ENCODE data around the gene CRNKL1.

Gene CRNKL1

DNA sequence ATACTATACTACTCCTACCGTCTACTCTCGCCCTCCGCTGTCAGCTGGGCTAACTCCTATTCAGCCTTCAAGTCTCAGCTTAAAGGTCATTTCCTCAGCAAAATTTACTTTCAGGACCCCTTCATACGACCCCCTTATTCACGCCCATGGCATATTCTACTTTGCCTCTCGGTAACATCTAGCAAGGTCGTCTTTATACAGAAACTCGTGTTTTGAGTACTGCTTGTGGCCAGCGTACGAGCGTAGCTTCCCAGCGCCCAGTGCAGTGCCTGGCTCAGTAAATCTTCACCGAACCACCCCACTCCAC is 546 bp downstream of the CRNKL1 start:
- peak overlapping the region; percentile 89 for H3K4me3 ChIP-seq (ENCODE audit: low read length)
- H3K36me3 ChIP-seq (ENCODE audit: control insufficient read depth, insufficient read depth, low read length, severe bottlenecking), result peaks cover 37% of the 10 kb centered on the region

DNA sequence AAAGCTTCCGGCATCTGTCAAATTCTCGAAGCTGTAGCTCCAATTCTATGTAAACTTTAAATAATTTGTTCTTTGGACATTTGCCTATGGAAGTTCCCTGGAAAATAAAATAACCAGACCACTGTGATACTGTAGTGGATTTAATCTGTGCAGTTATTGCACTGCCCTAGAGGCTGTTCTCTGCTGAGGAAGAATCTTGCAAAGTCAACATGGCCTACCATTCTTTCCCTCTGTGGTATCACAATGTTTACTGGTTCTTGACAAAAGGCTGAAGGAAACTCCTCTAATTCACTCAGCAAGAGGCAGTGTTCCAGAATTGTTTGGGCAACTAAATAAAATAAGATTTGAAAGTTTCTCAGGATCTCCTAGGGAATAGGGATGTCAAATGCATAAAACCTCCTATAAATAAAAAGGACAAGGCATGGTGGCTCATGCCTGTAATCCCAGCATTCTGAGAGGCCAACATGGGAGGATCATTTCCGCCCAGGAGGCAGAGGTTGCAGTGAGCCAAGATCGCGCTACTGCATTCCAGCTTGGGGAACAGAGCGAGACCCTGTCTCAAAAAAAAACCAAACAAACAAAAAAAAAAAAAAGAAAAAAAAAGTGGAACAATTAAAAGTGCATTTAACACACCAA is 12.4 kb downstream of the CRNKL1 start:
- H3K9ac ChIP-seq (ENCODE audit: low read length), result no peak overlapping the region
- peaks cover 100% of the 10 kb centered on the region for H3K36me3 ChIP-seq (ENCODE audit: control insufficient read depth, insufficient read depth, low read length, severe bottlenecking)
- no peak overlapping the region for H3K4me3 ChIP-seq (ENCODE audit: low read length)
- H3K27me3 ChIP-seq (replicated peaks; ENCODE audit: control insufficient read depth, insufficient read depth, low read length), result no peaks in the 10 kb centered on the region
- peaks cover 11% of the 10 kb centered on the region for H3K4me1 ChIP-seq (ENCODE audit: control insufficient read depth, insufficient read depth, low read length)
- DNase-seq (ENCODE audit: low read depth), result no peak
- H3K9me3 ChIP-seq (ENCODE audit: control insufficient read depth, low read length), result no peaks in the 10 kb centered on the region

More for the DNA sequence above, 546 bp downstream of the CRNKL1 start:
- H3K4me1 ChIP-seq (ENCODE audit: control insufficient read depth, insufficient read depth, low read length), result peaks cover 7% of the 10 kb centered on the region
- DNase-seq (ENCODE audit: low read depth), result no peak
- H3K27me3 ChIP-seq (replicated peaks; ENCODE audit: control insufficient read depth, insufficient read depth, low read length), result no peaks in the 10 kb centered on the region
- H3K9ac ChIP-seq (ENCODE audit: low read length), result peak overlapping the region; percentile 91
- no peaks in the 10 kb centered on the region for H3K9me3 ChIP-seq (ENCODE audit: control insufficient read depth, low read length)

DNA sequence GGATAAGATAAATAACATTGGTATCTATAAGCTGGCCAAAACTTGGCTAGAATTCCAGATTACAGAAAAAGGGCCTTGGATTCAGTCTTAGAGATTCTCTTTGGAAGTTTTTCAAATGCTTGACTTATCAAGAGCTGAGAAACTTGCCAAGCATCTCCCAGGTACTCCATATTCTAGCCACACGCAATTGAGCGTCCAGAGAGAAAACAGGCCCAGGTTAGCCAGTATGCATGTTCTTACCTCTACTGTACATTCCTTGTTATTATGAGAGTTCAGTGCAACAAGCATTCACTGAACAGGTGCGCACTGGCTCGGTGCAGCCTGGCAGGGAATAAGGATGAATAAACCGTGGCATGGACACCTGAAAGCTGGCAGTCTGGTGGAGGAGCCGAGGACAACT is 13.7 kb downstream of the CRNKL1 start:
- Histone ChIP-seq H3K4me3 (ENCODE audit: low read length) (no peak overlapping the region), H3K27me3 (replicated peaks; ENCODE audit: control insufficient read depth, insufficient read depth, low read length) (no peaks in the 10 kb centered on the region), H3K9ac (ENCODE audit: low read length) (peak overlapping the region; percentile 18), H3K4me1 (ENCODE audit: control insufficient read depth, insufficient read depth, low read length) (peaks cover 18% of the 10 kb centered on the region), H3K9me3 (ENCODE audit: control insufficient read depth, low read length) (no peaks in the 10 kb centered on the region), H3K36me3 (ENCODE audit: control insufficient read depth, insufficient read depth, low read length, severe bottlenecking) (peaks cover 100% of the 10 kb centered on the region)
- no peak for DNase-seq (ENCODE audit: low read depth)

GRCh38 chr20:20037960-20038359 is 14.3 kb downstream of the CRNKL1 start:
- peak overlapping the region; percentile 18 for H3K9ac ChIP-seq (ENCODE audit: low read length)
- H3K9me3 ChIP-seq (ENCODE audit: control insufficient read depth, low read length), result no peaks in the 10 kb centered on the region
- H3K27me3 ChIP-seq (replicated peaks; ENCODE audit: control insufficient read depth, insufficient read depth, low read length), result no peaks in the 10 kb centered on the region
- DNase-seq (ENCODE audit: low read depth), result peak; percentile 24
- H3K36me3 ChIP-seq (ENCODE audit: control insufficient read depth, insufficient read depth, low read length, severe bottlenecking), result peaks cover 100% of the 10 kb centered on the region
- H3K4me1 ChIP-seq (ENCODE audit: control insufficient read depth, insufficient read depth, low read length), result peaks cover 18% of the 10 kb centered on the region
- no peak overlapping the region for H3K4me3 ChIP-seq (ENCODE audit: low read length)

- Histone ChIP-seq H3K9me3 (ENCODE audit: control insufficient read depth, low read length) (no peaks in the 10 kb centered on the region), H3K4me1 (ENCODE audit: control insufficient read depth, insufficient read depth, low read length) (peaks cover 18% of the 10 kb centered on the region), H3K36me3 (ENCODE audit: control insufficient read depth, insufficient read depth, low read length, severe bottlenecking) (peaks cover 100% of the 10 kb centered on the region), H3K27me3 (replicated peaks; ENCODE audit: control insufficient read depth, insufficient read depth, low read length) (no peaks in the 10 kb centered on the region), H3K4me3 (ENCODE audit: low read length) (no peak overlapping the region), H3K9ac (ENCODE audit: low read length) (no peak overlapping the region)
- no peak for DNase-seq (ENCODE audit: low read depth)
Measured at GRCh38 chr20:20036756-20037155, 15.5 kb downstream of the CRNKL1 start.

- H3K9me3 ChIP-seq (ENCODE audit: control insufficient read depth, low read length), result no peaks in the 10 kb centered on the region
- H3K27me3 ChIP-seq (replicated peaks; ENCODE audit: control insufficient read depth, insufficient read depth, low read length), result no peaks in the 10 kb centered on the region
- H3K9ac ChIP-seq (ENCODE audit: low read length), result no peak overlapping the region
- peak; percentile 58 for DNase-seq (ENCODE audit: low read depth)
- H3K4me3 ChIP-seq (ENCODE audit: low read length), result no peak overlapping the region
- peaks cover 27% of the 10 kb centered on the region for H3K4me1 ChIP-seq (ENCODE audit: control insufficient read depth, insufficient read depth, low read length)
- H3K36me3 ChIP-seq (ENCODE audit: control insufficient read depth, insufficient read depth, low read length, severe bottlenecking), result peaks cover 98% of the 10 kb centered on the region
Measured at GRCh38 chr20:20034486-20034885, 17.8 kb downstream of the CRNKL1 start.

DNA sequence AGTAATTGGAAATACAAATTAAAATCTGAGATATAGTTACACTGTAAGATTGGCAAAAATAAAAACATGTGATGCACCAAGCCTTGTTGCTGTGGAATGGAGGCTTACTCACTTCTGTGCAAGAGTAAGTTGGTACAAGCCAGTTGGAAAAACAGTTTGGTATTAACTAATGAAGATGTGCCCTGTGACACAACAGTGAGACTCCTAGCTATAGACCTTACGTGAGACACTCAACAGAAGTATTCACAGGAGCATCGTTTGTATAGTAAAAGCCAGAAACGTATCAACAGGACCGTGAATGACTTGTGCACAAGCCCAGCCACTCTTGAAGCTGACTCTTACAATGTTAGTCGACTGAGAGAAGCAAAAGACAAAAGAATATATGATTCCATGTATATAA is 20.5 kb downstream of the CRNKL1 start:
- no peak overlapping the region for H3K9ac ChIP-seq (ENCODE audit: low read length)
- H3K27me3 ChIP-seq (replicated peaks; ENCODE audit: control insufficient read depth, insufficient read depth, low read length), result no peaks in the 10 kb centered on the region
- H3K36me3 ChIP-seq (ENCODE audit: control insufficient read depth, insufficient read depth, low read length, severe bottlenecking), result peaks cover 93% of the 10 kb centered on the region
- no peak for DNase-seq (ENCODE audit: low read depth)
- H3K4me1 ChIP-seq (ENCODE audit: control insufficient read depth, insufficient read depth, low read length), result peaks cover 18% of the 10 kb centered on the region
- H3K4me3 ChIP-seq (ENCODE audit: low read length), result no peak overlapping the region
- no peaks in the 10 kb centered on the region for H3K9me3 ChIP-seq (ENCODE audit: control insufficient read depth, low read length)

DNA sequence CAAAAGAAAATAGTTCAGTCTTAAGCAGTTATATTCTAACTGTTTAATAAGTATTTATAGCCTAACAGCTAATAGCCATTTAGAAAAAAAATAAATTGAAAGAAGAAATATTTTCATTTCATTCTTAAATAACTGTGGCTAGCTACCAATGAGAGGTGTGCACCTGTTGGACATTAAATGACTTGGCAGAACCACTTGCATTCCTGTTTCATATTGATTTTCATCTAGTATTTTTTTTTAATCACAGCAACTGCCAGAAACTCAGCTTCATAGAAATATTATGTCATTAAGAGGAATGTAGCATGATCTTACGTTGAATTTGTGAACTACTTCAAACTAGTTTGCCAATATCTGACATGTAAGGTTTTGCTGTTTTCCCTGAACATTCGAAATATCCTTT is 25.0 kb downstream of the CRNKL1 start:
- no peak overlapping the region for H3K9ac ChIP-seq (ENCODE audit: low read length)
- no peaks in the 10 kb centered on the region for H3K9me3 ChIP-seq (ENCODE audit: control insufficient read depth, low read length)
- H3K27me3 ChIP-seq (replicated peaks; ENCODE audit: control insufficient read depth, insufficient read depth, low read length), result no peaks in the 10 kb centered on the region
- H3K4me3 ChIP-seq (ENCODE audit: low read length), result no peak overlapping the region
- peaks cover 10% of the 10 kb centered on the region for H3K4me1 ChIP-seq (ENCODE audit: control insufficient read depth, insufficient read depth, low read length)
- peaks cover 67% of the 10 kb centered on the region for H3K36me3 ChIP-seq (ENCODE audit: control insufficient read depth, insufficient read depth, low read length, severe bottlenecking)
- DNase-seq (ENCODE audit: low read depth), result no peak

DNA sequence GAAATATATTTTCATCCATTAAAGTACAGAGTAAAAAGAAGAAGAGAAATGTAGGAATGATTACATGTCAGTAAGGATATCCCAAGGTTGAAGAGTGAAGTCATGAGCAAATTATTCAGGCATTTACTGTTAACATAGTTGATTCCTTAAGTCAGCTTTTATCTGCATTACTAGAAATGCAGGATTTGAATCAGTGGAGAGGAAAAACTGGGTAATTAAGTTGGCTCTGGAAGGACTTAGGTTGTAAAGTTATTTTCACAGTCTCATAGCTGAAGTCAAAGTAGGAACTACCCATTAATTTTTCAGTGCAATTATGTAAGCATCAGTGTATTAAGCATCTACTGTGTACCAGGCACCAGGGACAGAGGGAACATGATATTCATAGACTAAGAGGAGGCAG is 27.3 kb downstream of the CRNKL1 start:
- H3K9me3 ChIP-seq (ENCODE audit: control insufficient read depth, low read length), result no peaks in the 10 kb centered on the region
- no peaks in the 10 kb centered on the region for H3K27me3 ChIP-seq (replicated peaks; ENCODE audit: control insufficient read depth, insufficient read depth, low read length)
- peak; percentile 32 for DNase-seq (ENCODE audit: low read depth)
- H3K9ac ChIP-seq (ENCODE audit: low read length), result no peak overlapping the region
- peaks cover 6% of the 10 kb centered on the region for H3K4me1 ChIP-seq (ENCODE audit: control insufficient read depth, insufficient read depth, low read length)
- peaks cover 43% of the 10 kb centered on the region for H3K36me3 ChIP-seq (ENCODE audit: control insufficient read depth, insufficient read depth, low read length, severe bottlenecking)
- no peak overlapping the region for H3K4me3 ChIP-seq (ENCODE audit: low read length)

DNA sequence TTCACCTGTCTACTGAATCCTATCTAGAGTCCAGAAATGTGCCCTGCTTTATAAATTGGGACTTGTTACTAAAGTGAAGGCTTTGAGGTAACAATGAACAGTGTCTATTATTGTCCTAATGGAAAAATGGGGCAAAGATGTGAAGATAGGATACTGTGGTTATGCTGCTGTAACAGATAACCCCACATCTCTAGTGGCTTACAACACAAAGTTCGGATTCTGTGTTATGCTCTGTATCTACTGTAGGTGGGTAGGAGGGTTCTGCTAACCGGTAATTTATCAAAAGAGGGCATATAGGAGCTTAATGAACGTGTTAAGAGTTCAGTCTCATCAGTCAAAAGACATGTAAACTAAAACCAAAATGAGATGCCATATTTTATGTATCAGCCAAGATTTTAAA is 28.9 kb downstream of the CRNKL1 start:
- DNase-seq (ENCODE audit: low read depth), result no peak
- no peak overlapping the region for H3K9ac ChIP-seq (ENCODE audit: low read length)
- no peaks in the 10 kb centered on the region for H3K27me3 ChIP-seq (replicated peaks; ENCODE audit: control insufficient read depth, insufficient read depth, low read length)
- no peak overlapping the region for H3K4me3 ChIP-seq (ENCODE audit: low read length)
- peaks cover 11% of the 10 kb centered on the region for H3K4me1 ChIP-seq (ENCODE audit: control insufficient read depth, insufficient read depth, low read length)
- H3K9me3 ChIP-seq (ENCODE audit: control insufficient read depth, low read length), result no peaks in the 10 kb centered on the region
- peaks cover 34% of the 10 kb centered on the region for H3K36me3 ChIP-seq (ENCODE audit: control insufficient read depth, insufficient read depth, low read length, severe bottlenecking)

DNA sequence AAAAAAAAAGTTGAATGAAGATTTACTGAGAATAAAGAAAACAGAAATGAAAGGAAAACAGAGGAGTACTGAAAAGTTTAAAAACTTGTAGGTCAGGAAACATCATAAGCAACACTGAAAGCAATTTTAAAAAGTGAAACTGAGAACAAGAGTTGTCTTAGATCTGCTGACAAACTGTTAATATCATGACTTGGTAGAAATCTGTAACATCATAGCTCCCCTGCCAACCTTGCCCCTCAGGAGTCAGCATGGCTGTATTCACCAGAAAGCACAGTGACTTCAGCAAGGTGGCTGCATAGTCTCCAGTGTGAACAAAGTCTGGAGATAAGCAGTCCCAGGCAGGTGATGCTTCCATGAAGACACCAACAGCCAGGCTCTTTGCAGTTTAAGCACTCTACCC is 29.8 kb downstream of the CRNKL1 start:
- Histone ChIP-seq H3K4me1 (ENCODE audit: control insufficient read depth, insufficient read depth, low read length) (peaks cover 17% of the 10 kb centered on the region), H3K9me3 (ENCODE audit: control insufficient read depth, low read length) (no peaks in the 10 kb centered on the region), H3K9ac (ENCODE audit: low read length) (no peak overlapping the region), H3K36me3 (ENCODE audit: control insufficient read depth, insufficient read depth, low read length, severe bottlenecking) (peaks cover 25% of the 10 kb centered on the region), H3K27me3 (replicated peaks; ENCODE audit: control insufficient read depth, insufficient read depth, low read length) (no peaks in the 10 kb centered on the region), H3K4me3 (ENCODE audit: low read length) (no peak overlapping the region)
- DNase-seq (ENCODE audit: low read depth), result no peak

DNA sequence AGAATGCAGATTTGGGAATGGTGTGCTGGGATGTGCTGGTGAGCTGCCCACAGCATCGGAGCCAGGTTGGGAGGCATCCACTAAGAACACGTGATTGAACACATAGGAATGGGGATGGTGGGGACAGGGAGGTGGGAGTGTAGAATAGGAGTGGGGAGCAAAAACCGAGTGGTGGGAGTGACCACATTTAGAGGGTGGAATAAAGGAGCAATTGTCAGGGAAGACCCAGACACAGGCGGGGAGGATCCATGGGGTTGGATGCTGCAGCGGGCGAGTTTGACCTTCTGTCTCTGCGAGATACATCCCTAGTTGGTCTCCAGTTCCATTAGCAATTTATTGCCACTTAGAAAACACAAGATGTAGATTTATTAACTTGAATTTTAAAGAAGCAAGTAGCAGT is 30.4 kb downstream of the CRNKL1 start:
- DNase-seq (ENCODE audit: low read depth), result no peak
- Histone ChIP-seq H3K27me3 (replicated peaks; ENCODE audit: control insufficient read depth, insufficient read depth, low read length) (no peaks in the 10 kb centered on the region), H3K4me3 (ENCODE audit: low read length) (no peak overlapping the region), H3K9ac (ENCODE audit: low read length) (no peak overlapping the region), H3K4me1 (ENCODE audit: control insufficient read depth, insufficient read depth, low read length) (peaks cover 17% of the 10 kb centered on the region), H3K9me3 (ENCODE audit: control insufficient read depth, low read length) (no peaks in the 10 kb centered on the region), H3K36me3 (ENCODE audit: control insufficient read depth, insufficient read depth, low read length, severe bottlenecking) (peaks cover 19% of the 10 kb centered on the region)
